Cardiac muscle cell (in vitro differentiated cells and primary cell): ENCODE results near the gene PHF8. TPM values are rescaled to one million over a fixed set of nuclear protein-coding genes. Genes with fewer than 3 reads are reported as not detected.
A peak's percentile ranks its signal among the peaks of the same experiment; 100 is the strongest.

Source experiments
- DNase-seq, 2 donors: peaks; one replicate each; pipeline versions ENCODE4 v3.0.0 to v3.0.0-alpha.2; 2010 to 2017; ENCODE audit warnings: low read depth in 1 of 2, low spot score in 1 of 2
- H3K27ac ChIP-seq: fragments of 200-600 bp; sonication (generic); 2 replicates; pipeline ENCODE4 v1.5.1; 2016
- H3K27me3 ChIP-seq: fragments of 200-600 bp; sonication (generic); 2 replicates; pipeline ENCODE4 v1.6.0; 2016; ENCODE audit warnings: control low read depth
- H3K36me3 ChIP-seq: fragments of 200-600 bp; sonication (generic); 2 replicates; pipeline ENCODE4 v1.5.1; 2016; ENCODE audit warnings: control low read depth
- H3K4me1 ChIP-seq: fragments of 200-600 bp; sonication (generic); 2 replicates; pipeline ENCODE4 v1.8.1; 2017; ENCODE audit warnings: low read depth, mild to moderate bottlenecking, mixed run types
- H3K4me3 ChIP-seq: fragments of 200-600 bp; sonication (generic); 2 replicates; pipeline ENCODE4 v1.5.1; 2016; ENCODE audit warnings: mild to moderate bottlenecking
- H3K9me3 ChIP-seq: fragments of 200-600 bp; sonication (generic); 2 replicates; pipeline ENCODE4 v1.5.1; 2017; ENCODE audit warnings: low read depth, mild to moderate bottlenecking, control low read depth
- CTCF ChIP-seq: IDR thresholded peaks from 2 replicates; pipeline ENCODE4 v1.5.1; 2012; ENCODE audit warnings: low read depth, mild to moderate bottlenecking, low read length
- polyA plus RNA-seq: library from polyadenylated mRNA; unstranded; fragments of >200 nt; fragmentation: Nextera tagmentation; extraction: Ambion mirVana; gene quantifications from 2 replicates; pipeline ENCODE4 v1.2.1, GENCODE V29; 2016
- total RNA-seq: library from RNA; depleted of rRNA; stranded (reverse); fragments of >200 nt; gene quantifications from 2 replicates; pipeline ENCODE4 v1.2.3, GENCODE V29; 2016

PHF8 gene
- total and polyA plus RNA-seq, 2 experiments from 2014 or later = 9.4 to 18.6 TPM

DNA sequence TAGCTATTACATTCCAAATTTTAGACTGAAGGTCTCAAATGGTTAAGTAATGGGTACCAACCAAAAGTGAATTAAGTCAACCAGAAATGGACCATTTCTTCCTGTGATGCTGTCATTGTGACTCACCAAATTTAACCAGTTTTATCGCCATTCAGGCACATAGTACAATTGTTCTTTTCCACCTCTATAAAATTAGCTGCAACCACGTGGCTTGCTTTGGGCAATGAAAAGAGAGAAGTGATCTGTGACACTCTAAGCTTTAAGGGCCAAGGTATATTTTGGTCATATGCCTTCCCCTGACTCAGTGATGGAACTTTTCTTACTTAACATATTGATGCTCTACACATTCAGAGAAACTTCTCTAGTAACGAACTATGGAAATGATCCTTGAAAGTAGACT, 20.3 kb upstream of the PHF8 start:
- H3K9me3 ChIP-seq = no peaks in the 10 kb centered on the region
- H3K36me3 ChIP-seq = no peaks in the 10 kb centered on the region
- no peak overlapping the region for H3K4me3 ChIP-seq
- H3K4me1 ChIP-seq = no peaks in the 10 kb centered on the region
- DNase-seq = no peak
- TF ChIP-seq CTCF = no peak
- no peak overlapping the region for H3K27ac ChIP-seq
- H3K27me3 ChIP-seq = no peaks in the 10 kb centered on the region

- TF ChIP-seq CTCF = no peak
- DNase-seq = no peak
- H3K27me3 ChIP-seq = no peaks in the 10 kb centered on the region
- no peaks in the 10 kb centered on the region for H3K36me3 ChIP-seq
- H3K4me1 ChIP-seq = no peaks in the 10 kb centered on the region
- no peak overlapping the region for H3K27ac ChIP-seq
- H3K4me3 ChIP-seq = no peak overlapping the region
- H3K9me3 ChIP-seq = no peaks in the 10 kb centered on the region
These were observed 19.1 kb upstream of the PHF8 start for GRCh38 chrX:54063361-54063760.

DNA sequence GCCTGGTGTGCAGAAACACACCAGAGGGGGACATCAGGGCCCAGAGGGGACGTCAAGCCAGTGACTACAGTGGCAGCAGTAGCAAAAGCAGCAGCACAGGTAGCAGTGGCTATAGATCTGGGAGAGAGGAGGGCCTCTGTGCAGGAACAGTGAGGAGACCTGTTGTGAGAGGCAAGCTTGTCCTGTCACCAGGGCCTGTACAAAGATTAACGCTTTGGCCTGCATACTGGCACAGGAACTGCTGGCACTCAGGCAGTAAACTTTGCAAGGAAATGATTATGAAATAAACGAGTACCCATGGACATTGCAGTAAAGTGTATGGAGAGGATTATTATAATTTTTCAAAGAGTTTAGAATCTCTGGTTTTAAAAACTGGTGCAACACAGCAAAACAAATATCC, 5.5 kb upstream of the PHF8 start:
- no peaks in the 10 kb centered on the region for H3K36me3 ChIP-seq
- no peak overlapping the region for H3K27ac ChIP-seq
- no peak for DNase-seq
- no peak overlapping the region for H3K4me3 ChIP-seq
- peaks cover 5% of the 10 kb centered on the region for H3K4me1 ChIP-seq
- no peak for TF ChIP-seq CTCF
- no peaks in the 10 kb centered on the region for H3K9me3 ChIP-seq
- no peaks in the 10 kb centered on the region for H3K27me3 ChIP-seq

- no peaks in the 10 kb centered on the region for H3K36me3 ChIP-seq
- no peaks in the 10 kb centered on the region for H3K9me3 ChIP-seq
- no peaks in the 10 kb centered on the region for H3K27me3 ChIP-seq
- no peak for DNase-seq
- H3K4me3 ChIP-seq = no peak overlapping the region
- H3K4me1 ChIP-seq = peaks cover 5% of the 10 kb centered on the region
- TF ChIP-seq CTCF = no peak
- H3K27ac ChIP-seq = no peak overlapping the region
These were observed 4.1 kb upstream of the PHF8 start for GRCh38 chrX:54048412-54048811.

- H3K9me3 ChIP-seq = no peaks in the 10 kb centered on the region
- peaks cover 3% of the 10 kb centered on the region for H3K36me3 ChIP-seq
- H3K4me1 ChIP-seq = peaks cover 5% of the 10 kb centered on the region
- DNase-seq = no peak
- H3K4me3 ChIP-seq = no peak overlapping the region
- H3K27ac ChIP-seq = peak overlapping the region; percentile 99
- no peak for TF ChIP-seq CTCF
- H3K27me3 ChIP-seq = no peaks in the 10 kb centered on the region
These were observed 1.4 kb upstream of the PHF8 start for GRCh38 chrX:54045563-54046228.
